ENCODE data around the gene RC3H2.
"Not testable (repeated sequence)": the region's sequence is repeated elsewhere in the genome, so short reads cannot be mapped to it uniquely, and the experiment has no call there.

RC3H2 gene

GRCh38 chr9:122912964-122913673 lies 8.0 kb upstream of the RC3H2 start, which contains the start of gene ZBTB6:
Gene ZBTB6, minus strand, starts transcription at chr9:122913323. Its CDS starts 1,251 bp downstream, at chr9:122912072.
- peak; percentile 43 to 65 for DNase-seq

DNA sequence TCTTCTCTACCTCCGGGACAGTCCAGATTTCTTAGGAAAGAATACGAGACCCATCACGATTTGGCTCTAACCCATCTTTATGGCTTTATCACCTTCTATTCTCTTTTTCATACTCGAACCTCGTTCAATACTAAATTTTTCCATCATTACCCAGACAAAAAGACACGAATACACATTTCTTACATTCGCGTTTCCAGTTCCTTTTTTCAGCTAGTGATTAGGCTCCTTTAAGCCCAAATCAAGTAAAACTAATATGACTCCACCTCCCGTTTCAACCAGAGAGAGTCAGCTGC lies 7.5 kb upstream of the RC3H2 start:
- DNase-seq, result no peak

DNA sequence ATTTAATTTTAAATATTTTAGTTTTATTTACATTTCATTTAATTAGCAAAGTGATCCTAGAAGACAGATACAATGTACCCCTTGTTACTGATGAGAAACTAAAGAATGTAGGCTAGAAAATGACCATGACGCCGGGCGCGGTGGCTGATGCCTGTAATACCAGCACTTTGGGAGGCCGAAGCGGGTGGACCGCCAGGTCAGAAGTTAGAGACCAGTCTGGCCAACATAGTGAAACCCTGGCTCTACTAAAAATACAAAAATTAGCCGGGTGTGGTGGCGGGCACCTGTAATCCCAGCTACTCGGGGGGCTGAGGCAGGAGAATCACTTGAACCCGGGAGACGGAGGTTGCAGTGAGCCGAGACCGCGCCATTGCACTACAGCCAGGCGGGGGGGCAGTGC lies 963 bp upstream of the RC3H2 start:
- DNase-seq, result not testable (repeated sequence)

DNA sequence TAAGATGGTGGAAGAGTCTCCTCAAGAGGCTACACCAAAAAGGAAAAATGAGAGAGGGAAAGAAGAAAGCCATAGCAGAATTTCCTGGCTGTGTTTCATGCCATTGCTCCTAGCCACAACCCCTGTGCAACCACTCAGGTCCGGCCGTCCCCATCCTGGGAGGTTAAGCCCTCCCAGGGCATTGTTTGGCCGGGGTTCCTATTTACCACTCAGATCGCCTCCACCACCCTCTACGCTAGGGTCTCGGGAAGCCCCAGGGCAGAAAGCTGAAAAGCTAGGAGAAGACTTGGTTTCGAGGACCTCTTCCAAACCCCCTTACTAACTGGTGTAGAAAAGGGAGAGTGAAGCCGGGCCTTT lies 715 bp downstream of the RC3H2 start:
- peak in 1 of 2 donors; percentile 45 for DNase-seq

DNA sequence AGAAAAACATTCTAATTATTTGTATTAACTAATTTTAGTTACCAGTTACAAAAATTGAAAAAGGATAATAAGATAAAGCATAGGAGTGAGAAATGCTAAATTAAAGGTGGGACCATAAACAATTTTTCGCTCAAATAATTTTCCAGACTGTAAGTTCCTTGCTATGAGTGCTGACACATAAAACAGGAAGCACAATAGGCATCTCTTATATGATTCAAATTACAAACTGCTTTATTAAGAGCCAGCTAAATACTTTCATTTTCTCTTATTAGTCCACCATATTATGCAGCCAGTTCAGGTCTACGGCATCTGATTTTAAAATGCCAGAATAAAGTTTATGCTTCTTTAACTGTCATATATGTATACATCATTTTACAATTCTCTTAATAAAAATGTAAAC lies 4.4 kb downstream of the RC3H2 start:
- DNase-seq, result peak in 1 of 2 donors; percentile 72

- no peak for DNase-seq
Measured at GRCh38 chr9:122897969-122898368, 7.2 kb downstream of the RC3H2 start.

GRCh38 chr9:122888480-122888879 lies 16.7 kb downstream of the RC3H2 start:
- DNase-seq, result no peak

- DNase-seq, result no peak
Measured at GRCh38 chr9:122883125-122883524, 22.0 kb downstream of the RC3H2 start.

- DNase-seq, result no peak
Measured at GRCh38 chr9:122879443-122879842, 25.7 kb downstream of the RC3H2 start.

GRCh38 chr9:122875523-122875922 lies 29.6 kb downstream of the RC3H2 start:
- DNase-seq, result no peak

DNA sequence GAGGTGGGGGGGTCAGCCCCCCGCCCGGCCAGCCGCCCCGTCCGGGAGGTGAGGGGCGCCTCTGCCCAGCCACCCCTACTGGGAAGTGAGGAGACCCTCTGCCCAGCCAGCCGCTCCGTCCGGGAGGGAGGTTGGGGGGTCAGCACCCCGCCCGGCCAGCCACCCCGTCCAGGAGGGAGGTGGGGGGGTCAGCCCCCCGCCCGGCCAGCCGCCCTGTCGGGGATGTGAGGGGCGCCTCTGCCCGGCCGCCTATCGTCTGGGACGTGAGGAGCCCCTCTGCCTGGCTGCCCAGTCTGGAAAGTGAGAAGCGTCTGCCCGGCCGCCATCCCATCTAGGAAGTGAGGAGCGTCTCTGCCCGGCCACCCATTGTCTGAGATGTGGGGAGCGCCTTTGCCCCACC lies 37.9 kb downstream of the RC3H2 start:
- not testable (repeated sequence) for DNase-seq

DNA sequence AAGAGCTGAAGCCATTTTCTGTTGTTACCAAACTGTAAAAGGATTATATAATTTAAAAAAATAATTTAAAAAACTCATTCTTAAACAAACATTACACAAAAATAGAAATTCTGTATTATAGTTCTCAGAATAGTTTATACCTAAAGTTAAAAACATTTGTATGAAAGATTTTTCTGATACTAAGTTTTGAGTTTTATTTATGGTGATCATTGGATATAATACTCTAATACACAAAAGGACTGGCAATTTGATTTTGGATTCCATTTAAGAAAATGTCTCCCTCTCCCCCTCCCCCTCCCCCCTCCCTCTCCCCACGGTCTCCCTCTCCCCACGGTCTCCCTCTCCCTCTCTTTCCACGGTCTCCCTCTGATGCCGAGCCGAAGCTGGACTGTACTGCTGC lies 39.1 kb downstream of the RC3H2 start:
- no peak for DNase-seq

GRCh38 chr9:122865300-122865699 lies 39.9 kb downstream of the RC3H2 start:
- DNase-seq, result no peak

- DNase-seq, result no peak
Measured at GRCh38 chr9:122863407-122863806, 41.8 kb downstream of the RC3H2 start.

DNA sequence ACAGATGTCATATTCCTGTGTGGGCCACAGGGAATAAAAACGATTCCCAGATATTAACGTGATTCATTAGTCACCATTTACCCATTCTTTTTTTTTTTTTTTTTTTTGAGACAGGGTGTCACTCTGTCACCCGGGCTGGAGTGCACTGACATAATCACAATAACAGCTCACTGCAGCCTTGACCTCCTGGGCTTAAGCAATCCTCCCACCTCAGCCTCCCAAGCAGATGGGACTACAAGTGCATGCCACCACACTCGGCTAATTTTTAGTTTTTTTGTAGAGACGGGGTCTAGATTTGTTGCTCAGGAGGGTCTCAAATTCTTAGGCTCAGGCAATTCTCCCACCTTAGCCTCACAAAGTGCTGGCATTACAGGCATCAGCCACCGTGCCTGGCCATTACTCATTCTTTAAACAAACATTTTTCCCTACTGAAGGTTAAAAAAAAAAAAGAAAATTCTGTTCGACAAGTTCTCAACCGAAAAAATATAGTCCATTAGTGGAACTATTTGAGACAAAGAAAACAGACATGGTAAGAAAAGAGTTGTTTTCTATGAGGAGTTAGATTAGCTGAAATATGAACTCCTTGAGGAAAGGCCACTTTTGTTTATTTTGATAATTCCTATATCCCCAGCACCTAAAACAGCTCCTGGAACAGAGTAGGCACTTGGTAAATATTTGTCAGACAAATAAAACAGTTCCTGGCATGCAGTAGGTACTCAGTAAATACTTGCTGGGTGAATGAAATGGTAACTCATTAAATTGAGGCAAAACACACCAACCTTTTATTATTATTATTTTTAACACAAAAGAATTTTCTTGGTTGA lies 44.6 kb downstream of the RC3H2 start:
- DNase-seq, result no peak

DNA sequence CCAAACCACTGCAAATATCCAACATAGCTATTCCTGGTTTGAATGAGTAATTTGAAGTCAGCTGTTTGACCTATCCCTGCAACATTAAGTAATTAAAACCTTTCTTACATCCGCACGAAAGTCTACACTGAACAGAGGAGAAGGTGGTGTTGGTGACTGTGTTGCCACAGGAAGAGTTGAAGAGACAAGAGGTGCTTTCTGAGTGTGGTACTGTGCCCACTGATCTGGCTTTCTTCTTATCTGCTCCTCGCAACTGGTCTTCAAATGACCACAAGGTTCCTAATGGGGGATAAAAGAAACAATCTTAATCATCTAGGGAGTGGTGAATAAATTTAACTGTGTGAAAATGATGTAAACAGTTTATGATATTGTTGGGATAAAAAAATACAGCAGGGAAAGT lies 47.3 kb downstream of the RC3H2 start:
- DNase-seq, result no peak

- DNase-seq, result not testable (repeated sequence)
Measured at GRCh38 chr9:122852085-122852786, 52.9 kb downstream of the RC3H2 start.

- DNase-seq, result no peak
Measured at GRCh38 chr9:122848256-122848943, 56.8 kb downstream of the RC3H2 start.

GRCh38 chr9:122846371-122846940 lies 58.7 kb downstream of the RC3H2 start:
- DNase-seq, result no peak

DNA sequence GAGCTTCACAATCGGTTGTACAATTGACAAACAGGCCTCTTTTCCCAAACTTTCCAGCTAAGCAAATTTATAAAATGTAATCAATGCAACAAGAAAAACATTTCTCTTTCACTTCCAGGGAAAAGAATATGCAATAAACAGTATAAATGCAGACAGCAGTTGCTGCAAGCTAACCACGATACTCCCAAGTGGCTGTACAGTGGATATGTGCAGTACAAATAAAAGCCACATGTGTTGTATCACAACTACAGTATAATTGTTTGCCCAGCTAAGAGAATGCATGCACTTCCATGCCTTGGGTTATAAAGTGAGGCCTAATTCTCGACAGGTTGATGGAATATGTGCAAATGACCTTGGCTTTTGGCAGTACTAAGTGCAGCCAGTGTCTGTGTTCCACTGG lies 60.0 kb downstream of the RC3H2 start:
- DNase-seq, result no peak

DNA sequence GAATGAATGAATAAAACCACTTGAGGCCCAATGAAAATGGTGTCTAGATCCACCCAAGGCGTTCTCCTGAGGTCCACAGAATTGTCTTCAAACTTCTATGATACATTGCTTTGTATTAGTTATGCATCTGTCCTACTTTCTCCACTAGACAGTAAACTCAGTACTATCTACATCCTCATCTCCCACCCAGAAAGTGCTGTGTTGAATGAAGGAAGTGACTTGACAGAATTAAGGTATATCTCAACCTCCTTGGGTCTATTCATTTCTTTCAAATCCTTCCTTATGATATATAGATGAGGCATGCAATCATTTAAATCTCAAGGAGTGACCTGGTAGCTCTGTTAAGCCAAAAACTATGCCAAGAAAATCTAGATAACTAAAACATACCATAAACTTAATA lies 61.0 kb downstream of the RC3H2 start:
- DNase-seq, result peak in 1 of 2 donors; percentile 15

GRCh38 chr9:122841501-122841900 lies 63.7 kb downstream of the RC3H2 start:
- no peak for DNase-seq

DNA sequence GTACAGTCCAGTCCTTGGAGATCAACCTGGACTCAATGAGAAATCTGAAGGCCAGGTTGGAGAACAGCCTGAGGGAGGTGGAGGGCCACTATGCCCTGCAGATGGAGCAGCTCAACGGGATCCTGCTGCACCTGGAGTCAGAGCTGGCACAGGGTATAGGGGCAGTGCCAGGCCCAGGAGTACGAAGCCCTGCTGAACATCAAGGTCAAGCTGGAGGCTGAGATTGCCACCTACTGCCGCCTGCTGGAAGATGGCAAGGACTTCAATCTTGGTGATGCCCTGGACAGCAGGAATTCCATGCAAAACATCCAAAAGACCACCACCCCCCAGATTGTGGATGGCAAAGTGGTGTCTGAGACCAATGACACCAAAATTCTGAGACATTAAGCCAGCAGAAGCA lies 66.7 kb downstream of the RC3H2 start:
- not testable (repeated sequence) for DNase-seq
